ENCODE measurements around the gene CYTH1. TPM values are rescaled to one million over a fixed set of nuclear protein-coding genes. Genes with fewer than 3 reads are reported as not detected.

Gene CYTH1
- total and polyA plus RNA-seq, 10 of the 15 experiments (the other 5 are each of a cell fraction or from before 2014, with no cell fraction given): 6.6 to 188 (median 145) TPM

GRCh38 chr17:78738698-78739097 lies 43.4 kb downstream of the CYTH1 start:
- ChIA-PET SMC1A (ENCODE audit: uncharacterized antibody, unreplicated experiment) (interaction anchor here (1.1 to 20.6 kb wide), 6 partner anchors 9 to 47 kb away, joined by 3 to 490 read pairs (median 25); no protein-coding TSS in a partner anchor), CTCF (interaction anchor here (0.8 to 11.7 kb wide), 8 partner anchors 9 to 42 kb away, joined by 3 to 85 read pairs (median 42); no protein-coding TSS in a partner anchor), POLR2A (interaction anchor here (1.0 to 21.4 kb wide), 6 partner anchors 10 to 102 kb away, joined by 3 to 384 read pairs (median 12); partner anchors contain the start of gene USP36), RAD21 (ENCODE audit: unreplicated experiment) (interaction anchor here (0.6 to 20.3 kb wide), 5 partner anchors 10 to 41 kb away, joined by 3 to 537 read pairs (median 9); no protein-coding TSS in a partner anchor)
- in situ Hi-C loops (cut with MboI) (no loop called here), intact Hi-C loops (cut with micrococcal nuclease; ENCODE audit: unreplicated experiment) (no loop called here)
- Histone ChIP-seq H3K79me2 (ENCODE audit: control insufficient read depth, insufficient read depth, low read length) (peaks cover 98% of the 10 kb centered on the region), H3K4me2 (ENCODE audit: control insufficient read depth, insufficient read depth) (peak overlapping the region; percentile 89), H3K36me3 (ENCODE audit: control insufficient read depth in 2 of 2, insufficient read depth in 2 of 2, low read length in 1 of 2) (peaks cover 4 to 9% of the 10 kb centered on the region in 2 experiments), H2AFZ (ENCODE audit: control insufficient read depth, low read depth, low read length) (no peak overlapping the region), H3K9ac (ENCODE audit: control insufficient read depth, insufficient read depth, low read length) (no peak overlapping the region), H3K27ac (ENCODE audit: control insufficient read depth, insufficient read depth) (peak overlapping the region; percentile 91), H4K20me1 (ENCODE audit: control insufficient read depth, insufficient read depth) (no peaks in the 10 kb centered on the region; the same call in 1 of the 2 replicates), H3K4me1 (ENCODE audit: control insufficient read depth, insufficient read depth, low read length) (peaks cover 53% of the 10 kb centered on the region), H3K9me3 (replicated peaks; ENCODE audit: control insufficient read depth, insufficient read depth, low read length) (no peaks in the 10 kb centered on the region), H3K27me3 (replicated peaks in 1 of 2; ENCODE audit: control insufficient read depth in 2 of 2, insufficient read depth in 2 of 2, low read length in 1 of 2) (no peaks in the 10 kb centered on the region), H3K4me3 (0 out of 2 replicates have a peak overlapping the region, but pooled peaks have one; percentile 53)
- DNase-seq (ENCODE audit: low read depth, low spot score) (no peak), FAIRE-seq (no peak), ATAC-seq (no peak)
- BruUV-seq (replicated peaks): no TSS peak
- no peak for TF ChIP-seq TCF7 (IDR thresholded peaks at IDR 0.05; ENCODE audit: borderline replicate concordance)
- no peak for TF ChIP-seq CEBPB (IDR thresholded peaks at IDR 0.05; ENCODE audit: borderline replicate concordance in 1 of 2, low read depth in 2 of 2, low read length in 2 of 2)
- no peak for TF ChIP-seq NR2C1 (IDR thresholded peaks at IDR 0.05)
- TF ChIP-seq ATF2 (IDR thresholded peaks at IDR 0.05; ENCODE audit: low read length): peak; percentile 2; the same call in 1 of the 2 replicates
- TF ChIP-seq, protein P1, sequence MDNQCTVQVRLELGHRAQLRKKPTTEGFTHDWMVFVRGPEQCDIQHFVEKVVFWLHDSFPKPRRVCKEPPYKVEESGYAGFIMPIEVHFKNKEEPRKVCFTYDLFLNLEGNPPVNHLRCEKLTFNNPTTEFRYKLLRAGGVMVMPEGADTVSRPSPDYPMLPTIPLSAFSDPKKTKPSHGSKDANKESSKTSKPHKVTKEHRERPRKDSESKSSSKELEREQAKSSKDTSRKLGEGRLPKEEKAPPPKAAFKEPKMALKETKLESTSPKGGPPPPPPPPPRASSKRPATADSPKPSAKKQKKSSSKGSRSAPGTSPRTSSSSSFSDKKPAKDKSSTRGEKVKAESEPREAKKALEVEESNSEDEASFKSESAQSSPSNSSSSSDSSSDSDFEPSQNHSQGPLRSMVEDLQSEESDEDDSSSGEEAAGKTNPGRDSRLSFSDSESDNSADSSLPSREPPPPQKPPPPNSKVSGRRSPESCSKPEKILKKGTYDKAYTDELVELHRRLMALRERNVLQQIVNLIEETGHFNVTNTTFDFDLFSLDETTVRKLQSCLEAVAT (IDR thresholded peaks at IDR 0.05): no peak
- no peak for TF ChIP-seq STAT3 (IDR thresholded peaks at IDR 0.05; ENCODE audit: low read depth, low read length)
- 7% methylated on average over 5 of the region's 5 CpGs for WGBS (ENCODE audit: insufficient coverage, insufficient replicate concordance, low lambda C conversion rate, missing lambda C conversion rate)

All from GM12878 (cell line).